ENCODE results near the gene TAF13. TPM values are rescaled to one million over a fixed set of nuclear protein-coding genes. Genes with fewer than 3 reads are reported as not detected.

Gene TAF13
- total RNA-seq, 1 donor from 2014 or later, result 42.3 TPM

DNA sequence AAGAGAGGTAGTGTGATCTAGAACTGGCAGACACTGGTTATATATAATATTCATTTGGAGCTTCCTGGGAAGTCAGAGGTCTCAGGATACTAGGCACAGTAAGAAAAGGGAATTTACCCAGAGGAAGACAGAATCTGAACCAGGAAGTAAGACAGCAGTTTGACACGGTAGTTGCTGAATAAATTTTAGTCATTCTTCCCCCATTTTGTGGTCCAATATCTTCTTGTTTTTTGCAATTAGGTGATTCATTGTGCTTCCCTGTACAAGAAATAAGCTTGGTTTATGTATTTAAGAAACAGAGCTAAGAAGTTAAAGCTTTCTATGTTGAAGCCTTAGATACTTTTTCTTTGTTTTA is 16.0 kb upstream of the TAF13 start:
- Mint-ChIP-seq H3K4me3 (ENCODE audit: unreplicated experiment) (peak overlapping the region; percentile 95), H3K27ac (ENCODE audit: unreplicated experiment) (peak overlapping the region; percentile 97), H3K4me1 (ENCODE audit: unreplicated experiment) (peaks cover 27% of the 10 kb centered on the region), H3K27me3 (ENCODE audit: unreplicated experiment) (no peaks in the 10 kb centered on the region), H3K9me3 (ENCODE audit: unreplicated experiment) (no peaks in the 10 kb centered on the region), H3K36me3 (ENCODE audit: unreplicated experiment) (peaks cover 9% of the 10 kb centered on the region)
- DNase-seq (ENCODE audit: extremely low spot score, unreplicated experiment), result no peak
- no peak for TF ChIP-seq CTCF (IDR thresholded peaks at IDR 0.05)

GRCh38 chr1:109091078-109091838 is 15.5 kb upstream of the TAF13 start:
- Mint-ChIP-seq H3K36me3 (ENCODE audit: unreplicated experiment) (peaks cover 9% of the 10 kb centered on the region), H3K9me3 (ENCODE audit: unreplicated experiment) (no peaks in the 10 kb centered on the region), H3K4me3 (ENCODE audit: unreplicated experiment) (peak overlapping the region; percentile 95), H3K27me3 (ENCODE audit: unreplicated experiment) (no peaks in the 10 kb centered on the region), H3K4me1 (ENCODE audit: unreplicated experiment) (peaks cover 27% of the 10 kb centered on the region), H3K27ac (ENCODE audit: unreplicated experiment) (peak overlapping the region; percentile 97)
- TF ChIP-seq CTCF (IDR thresholded peaks at IDR 0.05), result no peak
- no peak for DNase-seq (ENCODE audit: extremely low spot score, unreplicated experiment)

DNA sequence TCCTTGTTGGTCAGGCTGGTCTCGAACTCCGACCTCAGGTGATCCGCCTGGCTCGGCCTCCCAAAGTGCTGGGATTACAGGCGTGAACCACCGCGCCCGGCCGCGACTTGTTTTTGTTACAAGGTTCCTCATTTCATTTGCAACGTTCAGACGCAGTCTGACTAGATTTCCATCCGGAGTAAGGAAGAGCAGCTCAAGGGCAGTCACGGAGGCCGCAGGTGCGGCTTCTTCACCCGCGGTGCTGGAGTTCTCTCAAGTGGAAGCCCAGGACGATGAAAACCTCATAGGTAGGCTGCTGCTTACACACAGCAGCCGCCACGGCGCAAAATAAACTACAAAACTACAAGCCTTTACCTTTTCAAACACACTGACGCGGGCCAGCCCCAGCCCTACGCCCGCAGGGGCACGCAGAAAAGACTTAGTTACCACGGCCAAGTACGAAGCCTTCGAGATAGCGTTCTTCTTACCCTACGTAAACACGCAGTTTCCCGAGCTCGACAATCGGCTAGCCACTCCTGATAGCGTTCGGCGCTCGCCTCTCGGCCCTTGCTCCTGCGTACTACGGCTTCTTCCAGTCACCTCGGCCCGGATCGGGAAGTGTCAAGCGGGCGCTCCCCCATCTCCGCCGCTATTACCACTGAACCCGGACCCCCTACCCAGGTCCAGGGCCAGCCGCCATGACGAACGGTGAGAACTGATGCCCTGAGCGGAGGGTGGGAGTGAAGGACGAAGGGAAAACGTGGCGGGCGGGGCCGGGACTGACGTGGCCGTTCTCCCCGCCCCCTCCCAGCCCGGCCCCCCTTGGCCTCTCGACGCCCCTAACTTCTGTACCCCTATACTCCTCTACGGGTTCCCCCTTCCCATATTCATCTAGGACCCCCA is 14.6 kb upstream of the TAF13 start, which contains the start of gene TMEM167B:
TMEM167B (plus strand) TSS at position 569 of the 882 bp plus-strand sequence; CDS start at position 678, 109 bp downstream.
- Mint-ChIP-seq H3K36me3 (ENCODE audit: unreplicated experiment) (peaks cover 8% of the 10 kb centered on the region), H3K4me1 (ENCODE audit: unreplicated experiment) (peaks cover 27% of the 10 kb centered on the region), H3K9me3 (ENCODE audit: unreplicated experiment) (no peaks in the 10 kb centered on the region), H3K4me3 (ENCODE audit: unreplicated experiment) (peak within 1 kb of the TSS; percentile 95), H3K27me3 (ENCODE audit: unreplicated experiment) (no peaks in the 10 kb centered on the region), H3K27ac (ENCODE audit: unreplicated experiment) (peak within 1 kb of the TSS; percentile 97)
- TF ChIP-seq CTCF (IDR thresholded peaks at IDR 0.05), result no peak
- DNase-seq (ENCODE audit: extremely low spot score, unreplicated experiment), result peak; percentile 94

GRCh38 chr1:109089242-109090015 is 13.6 kb upstream of the TAF13 start:
- no peaks in the 10 kb centered on the region for H3K9me3 Mint-ChIP-seq (ENCODE audit: unreplicated experiment)
- no peak for DNase-seq (ENCODE audit: extremely low spot score, unreplicated experiment)
- TF ChIP-seq CTCF (IDR thresholded peaks at IDR 0.05), result peak; percentile 55
- no peaks in the 10 kb centered on the region for H3K27me3 Mint-ChIP-seq (ENCODE audit: unreplicated experiment)
- H3K4me1 Mint-ChIP-seq (ENCODE audit: unreplicated experiment), result peaks cover 27% of the 10 kb centered on the region
- H3K36me3 Mint-ChIP-seq (ENCODE audit: unreplicated experiment), result peaks cover 3% of the 10 kb centered on the region
- peak overlapping the region; percentile 97 for H3K27ac Mint-ChIP-seq (ENCODE audit: unreplicated experiment)
- H3K4me3 Mint-ChIP-seq (ENCODE audit: unreplicated experiment), result peak overlapping the region; percentile 95
